ENCODE data around the gene IPO9.
A peak's percentile ranks its signal among the peaks of the same experiment; 100 is the strongest.
"Not testable (repeated sequence)": the region's sequence is repeated elsewhere in the genome, so short reads cannot be mapped to it uniquely, and the experiment has no call there.

IPO9 gene

DNA sequence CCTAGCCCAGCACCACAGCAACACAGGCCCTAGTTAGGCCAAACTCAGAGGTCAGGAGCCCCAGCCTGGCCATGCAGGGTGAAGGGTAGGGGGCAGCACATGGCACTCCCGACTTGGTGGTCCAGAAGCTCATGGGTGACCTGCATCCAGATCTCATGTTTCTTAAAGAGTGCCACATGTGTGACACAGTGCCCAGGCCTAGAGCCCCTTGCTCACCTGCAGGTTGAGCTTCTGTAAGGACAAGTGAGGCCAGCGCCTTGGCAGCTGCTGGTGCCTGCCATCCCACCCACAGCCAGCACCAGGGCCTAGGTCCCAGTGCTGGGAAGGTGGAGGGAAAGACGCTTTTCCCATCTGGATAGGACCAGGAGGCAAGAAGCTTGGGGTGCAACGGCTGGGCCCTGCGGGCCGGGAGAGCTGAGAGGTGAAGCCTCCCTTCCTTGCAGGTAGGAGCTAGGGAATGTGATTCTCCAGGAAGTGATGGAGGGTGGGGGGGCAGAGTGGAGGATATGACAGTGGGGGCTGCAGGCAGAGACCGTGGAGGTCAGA is 66.2 kb downstream of the IPO9 start:
- Histone ChIP-seq H3K4me1 (ENCODE audit: control insufficient read depth, insufficient read depth, low read length) (peaks cover 6% of the 10 kb centered on the region; the same call in 1 of the 2 replicates), H3K27me3 (ENCODE audit: control insufficient read depth, insufficient read depth, low read length) (no peaks in the 10 kb centered on the region), H3K36me3 (ENCODE audit: control insufficient read depth, insufficient read depth, low read length) (no peaks in the 10 kb centered on the region), H3K27ac (ENCODE audit: low read length) (no peak overlapping the region), H3K4me3 (ENCODE audit: low read length) (no peak overlapping the region), H3K9me3 (ENCODE audit: control insufficient read depth, insufficient read depth, low read length) (no peaks in the 10 kb centered on the region)
- no peak for DNase-seq (ENCODE audit: low read depth, low spot score)
- no CpG with 5 or more reads among the region's 7 CpGs for WGBS (ENCODE audit: insufficient coverage, insufficient read length)

DNA sequence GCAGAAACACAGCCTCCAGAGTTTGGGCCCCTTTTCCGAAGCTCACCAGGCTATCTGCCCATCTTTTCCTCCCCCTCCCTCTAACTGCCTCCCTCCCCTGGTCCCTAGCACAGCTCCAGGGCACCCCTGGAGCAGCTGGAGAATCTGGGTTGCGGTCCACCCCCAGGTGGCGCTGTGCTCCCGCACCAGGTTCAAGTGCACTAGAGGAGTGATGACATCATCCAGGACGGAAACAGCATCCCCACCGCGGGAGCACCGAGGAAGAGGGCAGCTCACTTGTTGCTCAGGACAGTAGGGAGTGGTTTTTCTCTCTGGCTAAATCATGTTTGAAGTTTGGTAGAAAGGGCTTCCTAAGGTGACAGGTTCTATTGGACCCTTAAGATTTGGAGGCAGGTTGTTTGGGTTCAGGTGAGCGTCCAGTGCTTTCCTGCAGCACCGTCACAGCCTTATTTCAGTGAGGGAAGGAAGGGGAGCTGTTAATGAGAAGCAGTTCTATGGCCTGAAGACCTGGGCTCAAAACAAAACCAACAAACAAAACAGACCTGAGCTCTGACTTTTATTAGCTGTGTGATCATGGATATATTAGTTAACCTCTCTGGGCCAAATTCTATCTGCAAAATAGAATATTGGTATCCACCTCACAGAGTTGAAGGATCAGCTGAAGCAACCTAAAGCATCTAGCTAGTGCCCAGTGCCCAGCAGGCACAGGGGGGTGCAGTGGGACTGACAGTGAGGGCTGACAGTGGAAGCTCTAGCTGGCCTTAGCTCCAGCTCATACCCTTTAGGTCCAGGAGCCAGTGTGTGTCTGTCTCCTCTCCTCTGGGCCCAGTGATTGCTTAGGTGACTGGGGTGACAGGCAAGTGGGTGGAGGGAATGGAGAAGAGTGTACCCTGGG is 67.2 kb downstream of the IPO9 start:
- peak; percentile 84 for DNase-seq (ENCODE audit: low read depth, low spot score)
- Histone ChIP-seq H3K27me3 (ENCODE audit: control insufficient read depth, insufficient read depth, low read length) (no peaks in the 10 kb centered on the region), H3K4me3 (ENCODE audit: low read length) (no peak overlapping the region), H3K27ac (ENCODE audit: low read length) (no peak overlapping the region), H3K9me3 (ENCODE audit: control insufficient read depth, insufficient read depth, low read length) (no peaks in the 10 kb centered on the region), H3K4me1 (ENCODE audit: control insufficient read depth, insufficient read depth, low read length) (peaks cover 6% of the 10 kb centered on the region; the same call in 1 of the 2 replicates), H3K36me3 (ENCODE audit: control insufficient read depth, insufficient read depth, low read length) (no peaks in the 10 kb centered on the region)
- WGBS (ENCODE audit: insufficient coverage, insufficient read length), result no CpG with 5 or more reads among the region's 10 CpGs

DNA sequence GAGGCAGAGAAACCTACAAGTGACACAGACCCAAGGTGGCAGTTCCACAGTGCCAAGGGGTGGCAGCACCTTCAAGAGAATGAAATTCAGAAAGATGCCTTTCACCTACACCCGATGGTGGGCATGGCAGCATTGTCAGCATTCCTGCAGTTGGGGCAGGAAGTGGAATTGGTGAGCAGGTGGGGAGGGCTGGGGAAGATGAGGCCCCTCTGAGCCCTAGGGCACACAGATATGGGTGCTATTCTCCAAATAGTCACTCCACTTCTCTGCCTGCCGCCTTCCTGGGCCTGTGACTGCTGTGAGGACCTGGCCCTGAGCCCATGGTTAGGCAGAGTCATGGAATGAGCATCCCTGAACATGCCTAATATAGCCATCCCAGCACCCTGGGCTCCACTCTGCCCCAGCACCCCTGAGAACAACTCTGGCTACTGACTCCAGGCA is 68.0 kb downstream of the IPO9 start:
- H3K4me1 ChIP-seq (ENCODE audit: control insufficient read depth, insufficient read depth, low read length), result peaks cover 6% of the 10 kb centered on the region; the same call in 1 of the 2 replicates
- no peaks in the 10 kb centered on the region for H3K27me3 ChIP-seq (ENCODE audit: control insufficient read depth, insufficient read depth, low read length)
- DNase-seq (ENCODE audit: low read depth, low spot score), result no peak
- H3K4me3 ChIP-seq (ENCODE audit: low read length), result no peak overlapping the region
- WGBS (ENCODE audit: insufficient coverage, insufficient read length), result no CpG with 5 or more reads among the region's 2 CpGs
- no peaks in the 10 kb centered on the region for H3K36me3 ChIP-seq (ENCODE audit: control insufficient read depth, insufficient read depth, low read length)
- no peaks in the 10 kb centered on the region for H3K9me3 ChIP-seq (ENCODE audit: control insufficient read depth, insufficient read depth, low read length)
- H3K27ac ChIP-seq (ENCODE audit: low read length), result no peak overlapping the region

DNA sequence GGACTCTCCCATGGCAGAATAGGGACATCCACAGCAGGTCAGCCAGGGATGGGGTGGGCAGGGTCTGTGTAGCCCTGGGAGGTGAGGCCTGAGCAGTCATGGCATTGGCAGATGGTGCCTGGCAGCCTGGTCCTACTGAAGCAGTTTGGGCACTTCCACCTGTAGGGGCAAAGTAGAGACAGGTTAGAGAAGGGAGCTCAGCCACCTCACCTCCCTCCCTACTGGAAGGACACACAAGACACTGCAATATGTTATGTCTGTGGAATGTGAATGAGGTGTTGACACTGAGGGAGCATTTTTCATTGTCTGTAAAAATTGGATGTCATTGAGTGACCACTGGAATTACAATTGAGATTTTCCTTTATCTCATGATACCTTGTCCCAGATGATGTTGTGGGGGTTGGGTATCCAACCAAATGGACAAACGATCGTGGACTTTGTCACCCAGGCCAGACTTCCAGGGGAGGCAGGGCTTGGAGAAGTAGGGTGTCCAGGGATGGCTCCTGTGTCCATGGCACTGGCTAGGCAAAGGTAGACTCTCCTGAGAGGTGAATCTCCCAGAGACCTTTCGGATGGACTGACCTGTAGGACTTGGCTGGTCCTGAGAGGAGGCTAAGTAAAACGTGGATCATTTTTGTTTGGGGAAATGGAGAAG is 69.4 kb downstream of the IPO9 start:
- H3K4me3 ChIP-seq (ENCODE audit: low read length), result no peak overlapping the region
- no peaks in the 10 kb centered on the region for H3K9me3 ChIP-seq (ENCODE audit: control insufficient read depth, insufficient read depth, low read length)
- H3K36me3 ChIP-seq (ENCODE audit: control insufficient read depth, insufficient read depth, low read length), result no peaks in the 10 kb centered on the region
- H3K27ac ChIP-seq (ENCODE audit: low read length), result no peak overlapping the region
- WGBS (ENCODE audit: insufficient coverage, insufficient read length), result no CpG with 5 or more reads among the region's 4 CpGs
- DNase-seq (ENCODE audit: low read depth, low spot score), result no peak
- no peaks in the 10 kb centered on the region for H3K27me3 ChIP-seq (ENCODE audit: control insufficient read depth, insufficient read depth, low read length)
- H3K4me1 ChIP-seq (ENCODE audit: control insufficient read depth, insufficient read depth, low read length), result peaks cover 6% of the 10 kb centered on the region; the same call in 1 of the 2 replicates

DNA sequence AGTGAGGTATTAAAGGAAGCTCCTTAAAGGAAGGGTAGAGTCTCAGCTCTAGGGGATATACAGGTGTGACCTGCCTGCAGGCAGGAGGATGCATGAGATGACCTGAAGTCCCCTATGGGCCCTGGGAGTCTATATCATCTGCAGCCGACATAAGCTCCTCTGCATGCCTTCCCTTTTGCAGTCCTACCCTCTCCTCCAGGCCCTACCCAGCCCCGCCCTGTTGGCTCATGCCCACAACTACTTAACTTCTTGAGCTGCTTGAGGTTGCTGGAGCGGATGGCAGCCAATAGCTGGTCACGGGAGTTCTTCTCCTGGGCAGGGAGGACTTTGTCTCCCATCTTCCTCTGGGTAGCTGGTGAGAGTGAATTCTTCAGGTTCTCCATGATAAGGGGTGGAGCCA is 70.0 kb downstream of the IPO9 start:
- WGBS (ENCODE audit: insufficient coverage, insufficient read length), result no CpG with 5 or more reads among the region's 4 CpGs
- no peaks in the 10 kb centered on the region for H3K36me3 ChIP-seq (ENCODE audit: control insufficient read depth, insufficient read depth, low read length)

DNA sequence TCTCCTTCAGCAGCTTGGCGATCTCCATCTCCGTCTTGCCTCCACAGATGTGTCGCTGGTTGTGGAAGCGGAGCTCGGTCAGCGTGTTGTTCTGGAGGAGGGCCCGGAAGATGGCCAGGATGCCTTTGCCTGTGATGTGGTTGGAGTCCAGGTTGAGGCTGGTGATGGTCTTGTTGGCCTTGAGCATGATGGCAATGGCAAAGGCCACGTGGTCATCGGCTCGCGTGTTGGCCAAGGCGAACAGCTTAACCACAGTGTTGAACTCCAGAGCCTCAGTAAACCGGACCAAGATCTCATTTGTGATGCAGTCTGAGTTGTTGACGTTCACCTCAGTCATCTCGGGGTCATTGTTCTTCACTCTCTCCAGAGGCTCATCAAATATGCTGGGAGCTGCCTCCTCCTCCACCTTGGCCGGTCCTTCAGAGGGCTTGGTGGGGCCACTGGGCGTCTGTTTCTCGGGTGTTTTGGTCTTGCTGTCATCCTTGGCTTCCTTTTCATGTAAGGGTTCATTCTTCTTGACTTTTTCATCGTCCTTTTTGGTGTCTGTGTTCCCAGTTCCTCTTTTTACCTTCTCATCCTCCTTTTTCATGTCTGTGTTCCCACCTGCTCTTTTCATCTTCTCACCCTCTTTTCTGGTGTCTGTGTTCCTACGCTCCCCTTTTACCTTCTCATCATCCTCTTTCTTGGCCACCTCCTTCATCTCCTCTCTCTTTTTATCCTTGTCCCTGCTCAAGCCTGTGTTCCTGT is 70.9 kb downstream of the IPO9 start:
- no peaks in the 10 kb centered on the region for H3K27me3 ChIP-seq (ENCODE audit: control insufficient read depth, insufficient read depth, low read length)
- H3K27ac ChIP-seq (ENCODE audit: low read length), result no peak overlapping the region
- no CpG with 5 or more reads among the region's 20 CpGs for WGBS (ENCODE audit: insufficient coverage, insufficient read length)
- peaks cover 3% of the 10 kb centered on the region; the same call in 1 of the 2 replicates for H3K4me1 ChIP-seq (ENCODE audit: control insufficient read depth, insufficient read depth, low read length)
- no peak overlapping the region for H3K4me3 ChIP-seq (ENCODE audit: low read length)
- DNase-seq (ENCODE audit: low read depth, low spot score), result no peak
- H3K36me3 ChIP-seq (ENCODE audit: control insufficient read depth, insufficient read depth, low read length), result no peaks in the 10 kb centered on the region
- no peaks in the 10 kb centered on the region for H3K9me3 ChIP-seq (ENCODE audit: control insufficient read depth, insufficient read depth, low read length)

More for the DNA sequence above, 70.0 kb downstream of the IPO9 start:
- Histone ChIP-seq H3K27me3 (ENCODE audit: control insufficient read depth, insufficient read depth, low read length) (no peaks in the 10 kb centered on the region), H3K4me3 (ENCODE audit: low read length) (no peak overlapping the region), H3K27ac (ENCODE audit: low read length) (no peak overlapping the region), H3K9me3 (ENCODE audit: control insufficient read depth, insufficient read depth, low read length) (no peaks in the 10 kb centered on the region), H3K4me1 (ENCODE audit: control insufficient read depth, insufficient read depth, low read length) (peaks cover 6% of the 10 kb centered on the region; the same call in 1 of the 2 replicates)
- DNase-seq (ENCODE audit: low read depth, low spot score), result no peak

DNA sequence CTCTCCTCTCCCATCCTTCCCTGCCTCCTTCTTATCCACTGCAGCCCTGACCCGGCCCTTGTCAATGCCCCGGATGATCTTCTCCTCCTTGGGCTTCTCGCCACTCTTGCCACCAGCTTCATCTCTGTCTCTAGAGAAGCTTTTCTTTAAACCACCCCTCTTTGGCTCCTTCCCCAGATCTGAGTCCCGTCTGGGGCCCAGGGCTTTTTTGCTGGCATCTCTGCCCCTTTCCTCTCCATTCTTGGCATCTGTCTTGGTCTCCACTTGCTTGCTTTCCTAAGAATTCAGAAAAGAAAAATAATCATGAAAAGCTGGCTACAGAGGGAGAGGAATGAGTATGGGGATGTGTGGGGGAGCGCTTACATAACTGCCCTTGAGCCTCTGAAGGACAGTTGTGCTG is 71.5 kb downstream of the IPO9 start:
- Histone ChIP-seq H3K27ac (ENCODE audit: low read length) (no peak overlapping the region), H3K4me3 (ENCODE audit: low read length) (no peak overlapping the region), H3K4me1 (ENCODE audit: control insufficient read depth, insufficient read depth, low read length) (no peaks in the 10 kb centered on the region), H3K36me3 (ENCODE audit: control insufficient read depth, insufficient read depth, low read length) (no peaks in the 10 kb centered on the region), H3K27me3 (ENCODE audit: control insufficient read depth, insufficient read depth, low read length) (no peaks in the 10 kb centered on the region), H3K9me3 (ENCODE audit: control insufficient read depth, insufficient read depth, low read length) (no peaks in the 10 kb centered on the region)
- no CpG with 5 or more reads among the region's 5 CpGs for WGBS (ENCODE audit: insufficient coverage, insufficient read length)
- DNase-seq (ENCODE audit: low read depth, low spot score), result no peak

DNA sequence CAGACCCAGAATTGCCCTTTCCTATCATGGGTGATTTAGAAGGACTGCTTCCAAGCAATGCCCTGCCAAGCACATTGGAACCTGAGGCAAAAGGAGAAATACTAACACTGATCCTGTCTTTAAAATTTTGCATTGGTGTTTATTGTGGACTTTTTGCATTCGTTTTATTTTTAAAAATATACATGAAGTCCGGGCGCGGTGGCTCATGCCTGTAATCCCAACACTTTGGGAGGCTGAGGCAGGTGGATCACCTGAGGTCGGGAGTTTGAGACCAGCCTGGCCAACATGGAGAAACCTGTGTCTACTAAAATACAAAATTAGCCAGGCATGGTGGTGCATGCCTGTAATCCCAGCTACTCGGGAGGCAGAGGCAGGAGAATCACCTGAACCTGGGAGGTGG is 72.1 kb downstream of the IPO9 start:
- not testable (repeated sequence) for H3K36me3 ChIP-seq (ENCODE audit: control insufficient read depth, insufficient read depth, low read length); H3K4me3 ChIP-seq (ENCODE audit: low read length); DNase-seq (ENCODE audit: low read depth, low spot score); H3K27ac ChIP-seq (ENCODE audit: low read length); H3K4me1 ChIP-seq (ENCODE audit: control insufficient read depth, insufficient read depth, low read length); H3K9me3 ChIP-seq (ENCODE audit: control insufficient read depth, insufficient read depth, low read length); H3K27me3 ChIP-seq (ENCODE audit: control insufficient read depth, insufficient read depth, low read length)
- no CpG with 5 or more reads among the region's 6 CpGs for WGBS (ENCODE audit: insufficient coverage, insufficient read length)

DNA sequence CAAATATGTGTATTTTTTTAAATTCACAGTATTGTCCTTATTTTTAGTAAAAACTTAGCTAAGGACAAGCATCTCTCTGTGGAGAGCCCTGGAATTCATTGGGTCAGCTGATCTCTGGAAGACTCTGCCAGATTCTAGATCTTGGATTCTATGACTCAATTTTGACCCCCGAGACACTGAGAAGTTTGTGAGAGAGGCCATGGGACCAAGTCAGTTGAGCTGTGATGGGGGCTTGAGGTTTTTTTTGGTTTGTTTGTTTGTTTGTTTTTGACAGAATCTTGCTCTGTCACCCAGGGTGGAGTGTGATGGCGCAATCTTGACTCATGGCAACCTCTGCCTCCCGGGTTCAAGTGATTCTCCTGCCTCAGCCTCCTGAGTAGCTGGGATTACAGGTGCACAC is 73.2 kb downstream of the IPO9 start:
- no peaks in the 10 kb centered on the region for H3K9me3 ChIP-seq (ENCODE audit: control insufficient read depth, insufficient read depth, low read length)
- DNase-seq (ENCODE audit: low read depth, low spot score), result no peak
- no peak overlapping the region for H3K4me3 ChIP-seq (ENCODE audit: low read length)
- no peaks in the 10 kb centered on the region for H3K36me3 ChIP-seq (ENCODE audit: control insufficient read depth, insufficient read depth, low read length)
- H3K27me3 ChIP-seq (ENCODE audit: control insufficient read depth, insufficient read depth, low read length), result no peaks in the 10 kb centered on the region
- H3K27ac ChIP-seq (ENCODE audit: low read length), result no peak overlapping the region
- no peaks in the 10 kb centered on the region for H3K4me1 ChIP-seq (ENCODE audit: control insufficient read depth, insufficient read depth, low read length)
- no CpG with 5 or more reads among the region's 3 CpGs for WGBS (ENCODE audit: insufficient coverage, insufficient read length)

DNA sequence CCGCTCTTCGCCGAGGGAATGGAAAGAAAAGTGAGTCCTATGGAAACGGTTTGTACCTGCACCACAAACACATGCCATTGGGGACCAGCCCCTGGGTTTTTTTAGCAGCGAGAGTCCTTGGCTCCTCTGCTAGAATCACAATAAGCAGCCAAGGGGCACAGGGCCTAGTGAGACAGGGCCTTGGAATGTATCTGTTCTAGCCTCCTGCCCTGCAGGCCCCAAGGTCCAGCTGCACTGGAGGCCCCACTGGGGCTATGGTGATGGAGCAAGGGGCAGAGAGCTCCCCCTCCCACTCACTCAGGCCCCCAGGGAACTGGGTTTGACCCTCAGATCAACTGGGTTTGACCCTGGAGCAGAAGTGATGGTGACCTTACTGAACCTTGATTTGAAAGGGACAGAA is 74.2 kb downstream of the IPO9 start:
- Histone ChIP-seq H3K27ac (ENCODE audit: low read length) (no peak overlapping the region), H3K9me3 (ENCODE audit: control insufficient read depth, insufficient read depth, low read length) (no peaks in the 10 kb centered on the region), H3K36me3 (ENCODE audit: control insufficient read depth, insufficient read depth, low read length) (no peaks in the 10 kb centered on the region), H3K4me3 (ENCODE audit: low read length) (no peak overlapping the region), H3K4me1 (ENCODE audit: control insufficient read depth, insufficient read depth, low read length) (no peaks in the 10 kb centered on the region), H3K27me3 (ENCODE audit: control insufficient read depth, insufficient read depth, low read length) (no peaks in the 10 kb centered on the region)
- no peak for DNase-seq (ENCODE audit: low read depth, low spot score)
- no CpG with 5 or more reads among the region's 5 CpGs for WGBS (ENCODE audit: insufficient coverage, insufficient read length)

All from iPS DF 6.9 (cell line).